K562 (cell line): Measurements from ENCODE around the gene POLR2B. TPM values are rescaled to one million over a fixed set of nuclear protein-coding genes. Genes with fewer than 3 reads are reported as not detected.

Experiments used
- E2F5 ChIP-seq: sonication (generic); formaldehyde crosslinking; IDR thresholded peaks from 2 replicates; pipeline ENCODE4 v1.8.0; 2022; ENCODE audit warnings: mild to moderate bottlenecking, missing genetic modification reagents
- FOXK1 ChIP-seq: sonication (generic); formaldehyde crosslinking; IDR thresholded peaks from 2 replicates; pipeline ENCODE4 v1.8.0; 2022; ENCODE audit warnings: missing genetic modification reagents, mild to moderate bottlenecking, borderline replicate concordance
- FOXK2 ChIP-seq, 2 experiments: fragments of 450-650 bp; IDR thresholded peaks in 1 of 2; conservative IDR thresholded peaks in 1 of 2; 2 replicates each; pipeline ENCODE4 v1.6.1; 2016; ENCODE audit warnings: low read depth in 2 of 2, mild to moderate bottlenecking in 1 of 2
- KDM1A ChIP-seq, 2 experiments: fragments of 450-650 bp; IDR thresholded peaks; 2 replicates each; pipeline ENCODE4 v1.6.1; 2016; ENCODE audit warnings: mild to moderate bottlenecking in 2 of 2
- NFXL1 ChIP-seq: fragments of 450-650 bp; formaldehyde crosslinking; IDR thresholded peaks from 2 replicates; pipeline ENCODE4 v1.4.0; 2021; ENCODE audit warnings: mild to moderate bottlenecking
- NFYB ChIP-seq: IDR thresholded peaks from 2 replicates; pipeline ENCODE4 v1.6.1; 2011; ENCODE audit warnings: mild to moderate bottlenecking, moderate library complexity; ENCODE audit not compliant: insufficient read length; ENCODE audit errors: extremely low read depth
- POLR2G ChIP-seq: fragments of 200-400 bp; formaldehyde crosslinking; IDR thresholded peaks from 2 replicates; pipeline ENCODE4 v1.6.1; 2017; ENCODE audit warnings: low read depth, mild to moderate bottlenecking, antibody characterized with exemption, low read length, moderate library complexity
- RERE ChIP-seq: sonication (generic); formaldehyde crosslinking; IDR thresholded peaks from 2 replicates; pipeline ENCODE4 v1.8.0; 2023; ENCODE audit warnings: missing genetic modification reagents, mild to moderate bottlenecking, borderline replicate concordance
- RUNX1 ChIP-seq: sonication (generic); IDR thresholded peaks from 2 replicates; pipeline ENCODE4 v1.6.1; 2016; ENCODE audit warnings: antibody characterized with exemption, low read depth
- SMAD3 ChIP-seq: fragments of 450-650 bp; formaldehyde crosslinking; conservative IDR thresholded peaks from 2 replicates; pipeline ENCODE4 v1.4.0; 2020; ENCODE audit warnings: mild to moderate bottlenecking
- SNAPC5 ChIP-seq: fragments of 250-450 bp; sonication (Bioruptor Pico); IDR thresholded peaks from 2 replicates; pipeline ENCODE4 v1.8.0; 2021; ENCODE audit warnings: moderate library complexity, mild to moderate bottlenecking, inconsistent platforms
- THRAP3 ChIP-seq: fragments of 450-650 bp; IDR thresholded peaks from 2 replicates; pipeline ENCODE4 v1.6.1; 2016; ENCODE audit warnings: mild to moderate bottlenecking, inconsistent platforms, borderline replicate concordance
- TSHZ1 ChIP-seq: fragments of 250-450 bp; sonication (Bioruptor Pico); IDR thresholded peaks from 2 replicates; pipeline ENCODE4 v1.4.0; 2020; ENCODE audit warnings: mild to moderate bottlenecking, moderate library complexity
- UBTF ChIP-seq, 2 experiments: IDR thresholded peaks; 2 replicates each; pipeline ENCODE4 v1.6.1; 2012; ENCODE audit warnings: improper control_type of control experiment in 2 of 2, low read depth in 2 of 2, low read length in 2 of 2, borderline replicate concordance in 1 of 2
- ZNF644 ChIP-seq: fragments of 200-800 bp; sonication (Bioruptor generic); IDR thresholded peaks from 2 replicates; pipeline ENCODE4 v1.6.1; 2016; ENCODE audit warnings: low read depth, missing genetic modification characterization, missing compliant biosample characterization
- ZNF717 ChIP-seq: fragments of 250-450 bp; sonication (Bioruptor Pico); IDR thresholded peaks from 2 replicates; pipeline ENCODE4 v1.5.0; 2021
- polyA plus RNA-seq, 8 experiments: library from polyadenylated mRNA; depleted of rRNA in 4 of 8; stranded (reverse) in 5 of 8; unstranded in 3 of 8; fragments of >200 nt; fragmentation: Nextera tagmentation in 2 of 8; fragmentation: Illumina TruSeq in 1 of 8; extraction: Ambion mirVana in 2 of 8; extraction: Trizol in 1 of 8; gene quantifications; 2 replicates each; pipeline versions ENCODE4 v1.2.1 to v1.2.3, GENCODE V29; 2011 to 2014; ENCODE audit warnings: inconsistent platforms in 1 of 8, missing spikeins in 1 of 8
- total RNA-seq, 7 experiments: library from RNA; depleted of rRNA in 6 of 7; stranded (reverse); fragments of >200 nt in 6 of 7; fragmentation: Illumina TruSeq in 2 of 7; extraction: Trizol in 2 of 7; gene quantifications; 2 replicates each; pipeline versions ENCODE4 v1.2.1 to v1.2.3, GENCODE V29; 2011 to 2021; ENCODE audit warnings: low replicate concordance in 1 of 7

POLR2B gene
- total and polyA plus RNA-seq, 9 of the 15 experiments (the other 6 are each of a cell fraction or from before 2014, with no cell fraction given), result 60.9 to 208 (median 142) TPM

GRCh38 chr4:56981795-56982201, 3.1 kb downstream of the POLR2B start (continued):
- TF ChIP-seq UBTF (IDR thresholded peaks at IDR 0.05; ENCODE audit: borderline replicate concordance in 1 of 2, low read depth in 2 of 2, low read length in 2 of 2) (no peak), RUNX1 (no peak), POLR2G (no peak), KDM1A (IDR thresholded peaks at IDR 0.05) (peak; percentile 59 to 71), FOXK2 (conservative IDR thresholded peaks at IDR 0.05 in 1 of 2, IDR thresholded peaks at IDR 0.05 in 1 of 2; ENCODE audit: low read depth in 2 of 2) (peak in 1 of 2 experiments; percentile 34; a peak in 1 of 4 replicates), NFYB (no peak), SNAPC5 (CRISPR knock-in tag) (no peak), SMAD3 (no peak), RERE (CRISPR knock-in tag) (no peak), FOXK1 (no peak), E2F5 (CRISPR knock-in tag) (no peak), ZNF644 (tag) (no peak), NFXL1 (no peak), ZNF717 (CRISPR knock-in tag) (no peak), THRAP3 (no peak), TSHZ1 (CRISPR knock-in tag) (no peak)
